HG03442 (cell line): ENCODE results near the gene IKBKE.

ENCODE experiments used
- ATAC-seq: cut with Tn5 transposase; IDR thresholded peaks from one replicate; pipeline ENCODE4 v1.9.1; 2021; ENCODE audit warnings: mild to moderate bottlenecking, moderate library complexity; ENCODE audit not compliant: unreplicated experiment

Gene IKBKE

GRCh38 chr1:206538901-206539640 is 68.8 kb downstream of the IKBKE start:
- no peak for ATAC-seq

GRCh38 chr1:206540044-206540780 is 69.9 kb downstream of the IKBKE start:
- ATAC-seq, result no peak

GRCh38 chr1:206541236-206541833 is 71.1 kb downstream of the IKBKE start:
- no peak for ATAC-seq

GRCh38 chr1:206544562-206545257 is 74.4 kb downstream of the IKBKE start:
- ATAC-seq, result no peak

- no peak for ATAC-seq
Observed at GRCh38 chr1:206545351-206545750, 75.1 kb downstream of the IKBKE start.
